Activated naive CD4-positive, alpha-beta T cell treated with anti-CD3 and anti-CD28 coated beads, Interleukin-2, amount 10 ng/mL, durations not matched to agents 7 days and 5 days (primary cell): ENCODE measurements around the gene MPL.
"Not testable (repeated sequence)": the region's sequence is repeated elsewhere in the genome, so short reads cannot be mapped to it uniquely, and the experiment has no call there.

Experiments used
- CTCF ChIA-PET: fragments of 350-600 bp; sonication (Branson Sonifier 250); formaldehyde crosslinking; loops from one replicate; lab custom pipeline; 2021; ENCODE audit warnings: antibody characterized with exemption; lab: Charles Lee
- DNase-seq: peaks from one replicate; pipeline ENCODE4 v3.0.0-alpha.2; 2020
- H3K27ac Mint-ChIP-seq: one replicate; pipeline ENCODE4 v1.8.0; 2021; ENCODE audit warnings: mild to moderate bottlenecking, moderate library complexity, mixed read lengths
- H3K27me3 Mint-ChIP-seq: one replicate; pipeline ENCODE4 v1.8.0; 2021; ENCODE audit warnings: mild to moderate bottlenecking, mixed read lengths
- H3K36me3 Mint-ChIP-seq: one replicate; pipeline ENCODE4 v1.8.0; 2021; ENCODE audit warnings: mixed read lengths
- H3K4me1 Mint-ChIP-seq: one replicate; pipeline ENCODE4 v1.8.0; 2021; ENCODE audit warnings: mixed read lengths
- H3K4me3 Mint-ChIP-seq: one replicate; pipeline ENCODE4 v1.8.0; 2021; ENCODE audit warnings: mild to moderate bottlenecking, moderate library complexity, mixed read lengths
- H3K9me3 Mint-ChIP-seq: one replicate; pipeline ENCODE4 v1.8.0; 2021; ENCODE audit warnings: mixed read lengths

The MPL gene

DNA sequence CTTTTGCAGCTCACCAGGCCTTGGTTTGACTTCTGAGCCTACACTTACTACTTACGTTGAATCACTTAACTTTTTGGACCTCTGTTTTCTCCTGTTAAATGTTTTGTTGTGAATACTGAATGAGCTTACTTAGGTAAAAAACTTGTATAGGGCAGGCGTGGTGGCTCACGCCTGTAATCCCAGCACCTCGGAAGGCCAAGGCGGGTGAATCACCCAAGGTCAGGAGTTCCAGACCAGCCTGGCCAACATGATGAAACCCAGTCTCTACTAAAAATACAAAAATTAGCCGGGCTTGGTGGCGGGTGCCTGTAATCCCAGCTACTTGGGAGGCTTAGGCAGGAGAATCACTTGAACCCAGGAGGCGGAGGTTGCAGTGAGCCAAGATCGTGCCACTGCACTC, 62.8 kb downstream of the MPL start:
- DNase-seq, H3K27me3 Mint-ChIP-seq, H3K4me1 Mint-ChIP-seq, H3K27ac Mint-ChIP-seq, H3K4me3 Mint-ChIP-seq, H3K9me3 Mint-ChIP-seq, CTCF ChIA-PET: not testable (repeated sequence)
- peaks cover 26% of the 10 kb centered on the region for H3K36me3 Mint-ChIP-seq

DNA sequence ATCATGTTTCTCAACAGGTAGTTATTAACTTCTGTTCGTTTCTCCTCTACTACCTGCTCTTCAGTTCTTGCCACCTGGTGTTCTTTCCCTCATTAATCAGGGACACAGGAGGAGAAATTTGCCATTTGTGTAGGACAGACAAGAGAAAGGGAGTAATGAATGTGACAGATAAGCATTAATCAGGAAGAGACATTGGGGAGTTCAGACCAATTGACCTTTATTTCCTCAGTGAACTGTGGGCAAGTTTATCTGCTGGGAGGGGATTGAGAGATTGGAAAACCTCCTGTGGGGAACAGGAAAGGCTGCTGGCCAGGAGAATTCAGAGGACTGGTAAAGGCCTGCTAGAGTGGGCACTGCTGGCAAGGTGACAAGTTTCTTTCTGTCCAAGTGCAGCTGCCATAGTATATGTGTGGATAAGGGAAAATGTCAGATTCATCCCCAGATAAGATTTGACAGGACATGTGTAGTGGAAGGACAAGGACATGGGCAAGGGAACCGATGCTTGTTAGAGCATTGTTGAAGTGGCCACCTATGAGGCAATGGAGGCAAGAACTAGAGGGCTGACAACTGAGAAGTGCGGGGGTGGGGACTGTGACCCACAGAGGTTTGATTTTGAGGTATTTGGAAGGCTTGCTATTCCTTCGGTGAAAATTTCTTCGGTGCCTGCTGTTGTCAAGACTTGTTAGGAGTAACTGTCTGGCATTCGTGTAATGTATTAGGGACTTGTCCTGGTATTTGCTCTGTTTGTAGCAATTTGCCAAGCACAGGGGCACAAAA, 64.7 kb downstream of the MPL start:
- Mint-ChIP-seq H3K9me3 (no peaks in the 10 kb centered on the region), H3K27ac (no peak overlapping the region), H3K27me3 (no peaks in the 10 kb centered on the region), H3K4me1 (no peaks in the 10 kb centered on the region), H3K36me3 (peaks cover 27% of the 10 kb centered on the region), H3K4me3 (no peak overlapping the region)
- CTCF ChIA-PET = no interaction called here
- DNase-seq = no peak
